MM.1S (cell line): Measurements from ENCODE around the gene MAP3K1.

ENCODE experiments used
- CTCF ChIP-seq: fragments of 300-600 bp; sonication (generic); IDR thresholded peaks from 2 replicates; pipeline ENCODE4 v1.5.1; 2016; ENCODE audit warnings: antibody characterized with exemption, low read length, mixed read lengths
- EZH2 ChIP-seq: fragments of 300-600 bp; sonication (generic); optimal IDR thresholded peaks from 2 replicates; pipeline ENCODE3; 2017; ENCODE audit warnings: low read depth, mild to moderate bottlenecking, antibody characterized with exemption, low read length, mixed read lengths

DNA sequence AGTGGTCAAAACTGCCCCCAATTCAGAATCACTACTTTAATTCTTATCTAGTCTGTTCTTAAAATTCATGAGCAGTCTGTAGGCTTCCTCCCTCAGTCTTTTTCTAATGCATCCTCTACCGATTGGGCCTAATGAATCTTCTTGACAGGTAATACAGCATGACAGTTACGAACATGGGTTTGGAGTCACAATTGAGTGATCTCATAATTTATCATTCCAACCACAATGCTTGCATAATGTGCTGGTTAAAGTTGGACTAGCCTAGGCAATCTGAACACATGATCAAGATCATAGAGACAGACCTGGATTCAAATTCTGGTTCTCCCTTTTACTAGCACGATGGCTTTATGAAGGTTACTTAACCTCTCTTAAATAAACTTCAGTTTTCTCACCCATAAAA, 61.0 kb downstream of the MAP3K1 start:
- no peak for TF ChIP-seq EZH2
- TF ChIP-seq CTCF, result no peak
